NCI-H2196 treated with DMSO at 0.1 percent for 48 hours (cell line): ENCODE measurements around the gene PCCA.
"Not testable (repeated sequence)": the region's sequence is repeated elsewhere in the genome, so short reads cannot be mapped to it uniquely, and the experiment has no call there.

Source experiments
- DNase-seq: peaks from one replicate; lab custom pipeline; 2025; ENCODE audit not compliant: unreplicated experiment; lab: John Stamatoyannopoulos, UW

The PCCA gene

GRCh38 chr13:100300708-100301107, 211.8 kb downstream of the PCCA start:
- no peak for DNase-seq

GRCh38 chr13:100301418-100301817, 212.5 kb downstream of the PCCA start:
- peak; percentile 0 for DNase-seq

GRCh38 chr13:100302391-100302790, 213.5 kb downstream of the PCCA start:
- DNase-seq: no peak

GRCh38 chr13:100304229-100304628, 215.3 kb downstream of the PCCA start:
- no peak for DNase-seq

GRCh38 chr13:100305398-100305797, 216.5 kb downstream of the PCCA start:
- no peak for DNase-seq

- DNase-seq: no peak
Observed at GRCh38 chr13:100306030-100306429, 217.1 kb downstream of the PCCA start.

GRCh38 chr13:100306434-100306999, 217.6 kb downstream of the PCCA start:
- no peak for DNase-seq

- no peak for DNase-seq
Observed at GRCh38 chr13:100314132-100314910, 225.4 kb downstream of the PCCA start.

- DNase-seq: no peak
Observed at GRCh38 chr13:100315522-100315921, 226.6 kb downstream of the PCCA start.

- DNase-seq: not testable (repeated sequence)
Observed at GRCh38 chr13:100318473-100318872, 229.6 kb downstream of the PCCA start.

- no peak for DNase-seq
Observed at GRCh38 chr13:100323937-100324336, 235.0 kb downstream of the PCCA start.

GRCh38 chr13:100330662-100331061, 241.8 kb downstream of the PCCA start:
- no peak for DNase-seq

GRCh38 chr13:100333141-100333540, 244.2 kb downstream of the PCCA start:
- no peak for DNase-seq

- DNase-seq: no peak
Observed at GRCh38 chr13:100334214-100334613, 245.3 kb downstream of the PCCA start.

- no peak for DNase-seq
Observed at GRCh38 chr13:100336795-100337516, 248.1 kb downstream of the PCCA start.

- no peak for DNase-seq
Observed at GRCh38 chr13:100338275-100338674, 249.4 kb downstream of the PCCA start.

- DNase-seq: no peak
Observed at GRCh38 chr13:100339411-100339940, 250.6 kb downstream of the PCCA start.

- DNase-seq: no peak
Observed at GRCh38 chr13:100340865-100341264, 252.0 kb downstream of the PCCA start.

- no peak for DNase-seq
Observed at GRCh38 chr13:100341327-100341726, 252.4 kb downstream of the PCCA start.

GRCh38 chr13:100344544-100344943, 255.7 kb downstream of the PCCA start:
- no peak for DNase-seq

- no peak for DNase-seq
Observed at GRCh38 chr13:100347968-100348367, 259.1 kb downstream of the PCCA start.

GRCh38 chr13:100349594-100349993, 260.7 kb downstream of the PCCA start:
- no peak for DNase-seq
